Gastrocnemius medialis (tissue), 4 donors: ENCODE measurements around the gene KLRC2.

Experiments
- POLR2A ChIP-seq, 2 donors: fragments of 450-650 bp; IDR thresholded peaks; one replicate each; pipeline ENCODE4 v1.6.1; 2017; ENCODE audit warnings: antibody characterized with exemption in 2 of 2, mild to moderate bottlenecking in 2 of 2, moderate library complexity in 2 of 2
- TF ChIP-seq, protein P1 (sequence below), 5 experiments: fragments of 450-650 bp in 3 of 5; fragments of 200-600 bp in 2 of 5; sonication (generic) in 2 of 5; IDR thresholded peaks in 4 of 5; conservative IDR thresholded peaks in 1 of 5; 1 replicate in 4 of 5; 2 replicates in 1 of 5; pipeline ENCODE4 v1.5.1; 2016 to 2019; ENCODE audit warnings: antibody characterized with exemption in 5 of 5, mild to moderate bottlenecking in 3 of 5, moderate library complexity in 3 of 5

DNA sequence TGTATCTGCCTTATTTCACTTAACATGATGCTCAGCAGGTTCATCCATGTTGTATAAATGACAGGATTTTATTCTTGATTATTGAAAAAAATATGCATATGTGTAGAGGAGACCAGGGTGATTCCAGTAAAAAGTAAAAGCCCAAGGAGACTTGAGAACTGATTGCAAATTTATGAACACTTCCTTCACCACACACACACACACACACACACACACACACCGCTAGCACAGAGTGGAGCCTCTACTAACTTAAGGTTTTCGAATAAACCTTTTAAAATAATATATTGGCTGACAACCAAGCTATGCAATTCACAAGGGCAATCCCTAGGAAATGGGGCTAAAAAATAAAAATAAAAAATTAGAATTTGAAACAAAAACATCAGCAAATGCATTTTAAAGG is 37.6 kb downstream of the KLRC2 start:
- TF ChIP-seq, protein P1, sequence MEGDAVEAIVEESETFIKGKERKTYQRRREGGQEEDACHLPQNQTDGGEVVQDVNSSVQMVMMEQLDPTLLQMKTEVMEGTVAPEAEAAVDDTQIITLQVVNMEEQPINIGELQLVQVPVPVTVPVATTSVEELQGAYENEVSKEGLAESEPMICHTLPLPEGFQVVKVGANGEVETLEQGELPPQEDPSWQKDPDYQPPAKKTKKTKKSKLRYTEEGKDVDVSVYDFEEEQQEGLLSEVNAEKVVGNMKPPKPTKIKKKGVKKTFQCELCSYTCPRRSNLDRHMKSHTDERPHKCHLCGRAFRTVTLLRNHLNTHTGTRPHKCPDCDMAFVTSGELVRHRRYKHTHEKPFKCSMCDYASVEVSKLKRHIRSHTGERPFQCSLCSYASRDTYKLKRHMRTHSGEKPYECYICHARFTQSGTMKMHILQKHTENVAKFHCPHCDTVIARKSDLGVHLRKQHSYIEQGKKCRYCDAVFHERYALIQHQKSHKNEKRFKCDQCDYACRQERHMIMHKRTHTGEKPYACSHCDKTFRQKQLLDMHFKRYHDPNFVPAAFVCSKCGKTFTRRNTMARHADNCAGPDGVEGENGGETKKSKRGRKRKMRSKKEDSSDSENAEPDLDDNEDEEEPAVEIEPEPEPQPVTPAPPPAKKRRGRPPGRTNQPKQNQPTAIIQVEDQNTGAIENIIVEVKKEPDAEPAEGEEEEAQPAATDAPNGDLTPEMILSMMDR (IDR thresholded peaks at IDR 0.05 in 4 of 5, conservative IDR thresholded peaks at IDR 0.05 in 1 of 5): no peak
- no peak for TF ChIP-seq POLR2A (IDR thresholded peaks at IDR 0.05)
